ENCODE data around the gene GPD1. TPM values are rescaled to one million over a fixed set of nuclear protein-coding genes. Genes with fewer than 3 reads are reported as not detected.
"Not testable (repeated sequence)": the region's sequence is repeated elsewhere in the genome, so short reads cannot be mapped to it uniquely, and the experiment has no call there.

GPD1 gene
- total RNA-seq, 3 donors from 2014 or later, result 235 to 4,731 (median 280) TPM

- H3K27ac ChIP-seq, result no peak overlapping the region
- TF ChIP-seq CTCF (IDR thresholded peaks at IDR 0.05) (no peak), POLR2AphosphoS5 (IDR thresholded peaks at IDR 0.05) (no peak), POLR2A (IDR thresholded peaks at IDR 0.05) (no peak)
- no peaks in the 10 kb centered on the region for H3K36me3 ChIP-seq
- H3K9me3 ChIP-seq, result no peaks in the 10 kb centered on the region
- intact Hi-C loops (cut with DNase I; ENCODE audit: low total_unique reads), result no loop called here
- H3K4me1 ChIP-seq, result no peaks in the 10 kb centered on the region
- no peaks in the 10 kb centered on the region for H3K27me3 ChIP-seq
- no peak overlapping the region for H3K4me3 ChIP-seq
- no peak for DNase-seq (ENCODE audit: low spot score in 2 of 2)
Measured at GRCh38 chr12:50142993-50143392, 39.2 kb downstream of the GPD1 start.

DNA sequence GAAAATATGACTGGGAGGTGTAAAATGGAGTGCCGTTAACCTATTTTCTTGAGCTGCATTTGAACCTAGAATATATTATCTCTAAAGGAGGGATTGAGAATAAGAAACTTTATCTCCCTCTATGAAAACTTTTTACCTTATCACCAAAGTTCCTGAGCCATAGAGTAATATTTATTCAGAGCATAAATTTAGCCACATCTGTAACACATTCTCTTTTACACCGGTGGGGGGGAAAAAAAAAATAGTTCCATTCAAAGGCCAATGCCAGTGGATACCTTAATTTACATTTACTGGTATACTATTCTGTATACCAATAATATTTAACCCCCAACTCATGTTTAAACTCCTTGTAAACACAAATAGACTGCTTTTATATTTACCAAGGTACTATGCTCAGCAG lies 41.6 kb downstream of the GPD1 start:
- TF ChIP-seq POLR2A (IDR thresholded peaks at IDR 0.05) (no peak), CTCF (IDR thresholded peaks at IDR 0.05) (no peak)
- Histone ChIP-seq H3K4me3 (no peak overlapping the region), H3K36me3 (no peaks in the 10 kb centered on the region), H3K9me3 (no peaks in the 10 kb centered on the region), H3K4me1 (no peaks in the 10 kb centered on the region), H3K27ac (no peak overlapping the region), H3K27me3 (no peaks in the 10 kb centered on the region)
- intact Hi-C loops (cut with DNase I; ENCODE audit: low total_unique reads), result no loop called here
- no peak for DNase-seq (ENCODE audit: low spot score in 2 of 2)

DNA sequence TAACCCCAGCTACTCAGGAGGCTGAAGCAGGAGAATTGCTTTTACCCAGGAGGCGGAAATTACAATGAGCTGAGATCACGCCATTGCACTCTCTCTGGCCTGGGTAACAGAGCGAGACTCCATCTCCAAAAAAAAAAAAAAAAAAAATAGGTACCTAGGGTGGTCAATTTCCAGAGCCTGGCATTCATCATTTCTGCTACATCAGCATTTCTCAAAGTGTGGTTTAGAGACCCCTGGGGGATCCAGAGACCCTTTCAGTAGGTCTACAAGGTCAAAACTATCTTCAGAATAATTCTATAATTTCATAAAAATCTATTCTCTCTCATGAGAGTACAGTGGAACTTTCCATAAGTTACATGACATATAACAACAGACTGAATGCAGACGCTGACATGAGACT lies 43.5 kb downstream of the GPD1 start:
- H3K36me3 ChIP-seq, result no peaks in the 10 kb centered on the region
- no peak overlapping the region for H3K27ac ChIP-seq
- no peak for DNase-seq (ENCODE audit: low spot score in 2 of 2)
- H3K4me3 ChIP-seq, result no peak overlapping the region
- no peaks in the 10 kb centered on the region for H3K27me3 ChIP-seq
- TF ChIP-seq CTCF (IDR thresholded peaks at IDR 0.05) (no peak), POLR2A (IDR thresholded peaks at IDR 0.05) (no peak), POLR2AphosphoS5 (IDR thresholded peaks at IDR 0.05) (no peak)
- H3K9me3 ChIP-seq, result no peaks in the 10 kb centered on the region
- no peaks in the 10 kb centered on the region for H3K4me1 ChIP-seq
- intact Hi-C loops (cut with DNase I; ENCODE audit: low total_unique reads), result no loop called here

- H3K27me3 ChIP-seq; H3K4me3 ChIP-seq; DNase-seq (ENCODE audit: low spot score in 2 of 2); H3K36me3 ChIP-seq; H3K27ac ChIP-seq; H3K9me3 ChIP-seq; H3K4me1 ChIP-seq; intact Hi-C loops (cut with DNase I; ENCODE audit: low total_unique reads): not testable (repeated sequence)
Measured at GRCh38 chr12:50148011-50148410, 44.2 kb downstream of the GPD1 start.

DNA sequence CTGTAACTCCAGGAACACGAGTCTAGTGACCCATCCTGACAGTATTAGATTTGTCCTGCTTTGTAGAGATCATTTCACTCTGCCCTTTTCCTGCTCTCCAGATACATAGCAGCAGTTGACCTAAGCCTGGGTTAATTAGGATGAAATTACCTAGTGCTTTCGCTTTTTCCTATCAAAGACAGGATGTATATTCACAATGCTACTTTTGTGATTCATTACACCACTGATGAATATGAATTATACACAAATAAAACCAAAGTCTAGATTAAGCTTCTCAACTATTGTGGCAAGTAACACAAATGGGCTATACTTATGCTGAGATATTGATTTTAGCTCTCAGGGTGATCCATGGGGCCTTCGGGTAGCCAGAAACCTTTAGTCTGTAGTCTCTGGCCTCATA lies 45.5 kb downstream of the GPD1 start:
- Histone ChIP-seq H3K27ac (no peak overlapping the region), H3K27me3 (no peaks in the 10 kb centered on the region), H3K4me1 (no peaks in the 10 kb centered on the region), H3K4me3 (no peak overlapping the region), H3K36me3 (no peaks in the 10 kb centered on the region), H3K9me3 (no peaks in the 10 kb centered on the region)
- no peak for DNase-seq (ENCODE audit: low spot score in 2 of 2)
- intact Hi-C loops (cut with DNase I; ENCODE audit: low total_unique reads), result no loop called here
- TF ChIP-seq POLR2AphosphoS5 (IDR thresholded peaks at IDR 0.05) (no peak), POLR2A (IDR thresholded peaks at IDR 0.05) (no peak), CTCF (IDR thresholded peaks at IDR 0.05) (no peak)

DNA sequence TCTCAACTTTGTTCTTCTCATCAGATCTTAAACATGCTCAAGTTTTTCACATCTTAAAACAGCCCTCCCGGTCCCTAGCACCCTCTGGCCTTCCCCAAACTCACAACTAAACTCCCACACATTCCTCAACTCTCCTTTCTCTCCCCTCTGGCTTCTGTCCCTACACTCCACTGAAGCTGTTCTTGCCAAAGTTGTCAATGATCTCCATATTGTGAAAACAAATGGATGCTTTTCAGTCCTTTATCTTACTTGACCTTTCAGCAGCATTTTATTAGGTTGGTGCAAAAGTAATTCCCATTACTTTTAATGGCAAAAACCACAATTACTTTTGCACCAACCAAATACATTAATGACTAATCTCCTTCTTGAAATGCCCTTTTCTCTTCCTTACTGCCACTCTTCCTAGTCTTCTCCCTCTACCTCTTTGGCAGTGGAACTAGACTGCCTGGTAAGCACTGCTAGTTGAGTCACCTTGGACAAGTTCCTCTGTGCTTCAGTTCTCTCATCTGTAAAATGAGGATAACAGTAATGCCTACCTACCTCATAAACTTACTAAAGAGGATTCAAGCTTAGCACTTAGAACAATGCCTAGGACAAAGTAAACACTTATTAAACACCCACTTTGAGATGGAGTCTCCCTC lies 47.4 kb downstream of the GPD1 start:
- Histone ChIP-seq H3K4me3 (no peak overlapping the region), H3K27me3 (no peaks in the 10 kb centered on the region), H3K4me1 (no peaks in the 10 kb centered on the region), H3K36me3 (no peaks in the 10 kb centered on the region), H3K9me3 (no peaks in the 10 kb centered on the region), H3K27ac (no peak overlapping the region)
- intact Hi-C loops (cut with DNase I; ENCODE audit: low total_unique reads), result no loop called here
- DNase-seq (ENCODE audit: low spot score in 2 of 2), result no peak
- TF ChIP-seq POLR2AphosphoS5 (IDR thresholded peaks at IDR 0.05), result no peak
- TF ChIP-seq POLR2A (IDR thresholded peaks at IDR 0.05), result no peak
- TF ChIP-seq CTCF (IDR thresholded peaks at IDR 0.05), result no peak

DNA sequence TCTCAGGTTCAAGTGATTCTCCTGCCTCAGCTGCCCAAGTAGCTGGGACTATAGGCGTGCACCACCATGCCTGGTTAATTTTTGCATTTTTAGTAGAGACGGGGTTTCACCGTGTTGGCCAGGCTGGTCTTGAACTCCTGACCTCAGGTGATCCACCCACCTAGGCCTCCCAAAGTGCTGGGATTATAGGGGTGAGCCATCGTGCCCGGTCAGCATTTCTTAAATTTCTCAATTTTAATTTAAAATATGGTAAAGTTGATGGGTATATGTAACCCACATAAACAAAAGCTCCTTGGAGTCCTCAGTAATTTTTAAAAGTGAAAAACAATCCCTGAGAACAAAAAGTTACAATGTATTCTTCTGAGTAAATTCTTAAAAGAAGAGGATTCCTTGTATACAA lies 51.1 kb downstream of the GPD1 start:
- H3K4me3 ChIP-seq; H3K9me3 ChIP-seq; H3K36me3 ChIP-seq; H3K4me1 ChIP-seq; DNase-seq (ENCODE audit: low spot score in 2 of 2); H3K27ac ChIP-seq; intact Hi-C loops (cut with DNase I; ENCODE audit: low total_unique reads); H3K27me3 ChIP-seq: not testable (repeated sequence)
